ENCODE data around the gene RAD23B.

The RAD23B gene

GRCh38 chr9:107316795-107317661 lies 33.9 kb downstream of the RAD23B start:
- H3K9me3 Mint-ChIP-seq: no peaks in the 10 kb centered on the region
- H3K27ac Mint-ChIP-seq: peak overlapping the region; percentile 4
- H3K36me3 Mint-ChIP-seq (ENCODE audit: low read depth): peaks cover 65% of the 10 kb centered on the region
- no peak overlapping the region for H3K4me3 Mint-ChIP-seq
- no peak for DNase-seq (ENCODE audit: low spot score)
- peaks cover 44% of the 10 kb centered on the region for H3K4me1 Mint-ChIP-seq (ENCODE audit: low read depth)
- H3K27me3 Mint-ChIP-seq (ENCODE audit: low read depth): no peaks in the 10 kb centered on the region

- H3K27me3 Mint-ChIP-seq (ENCODE audit: low read depth): no peaks in the 10 kb centered on the region
- no peak for DNase-seq (ENCODE audit: low spot score)
- H3K9me3 Mint-ChIP-seq: peaks cover 7% of the 10 kb centered on the region
- peaks cover 16% of the 10 kb centered on the region for H3K4me1 Mint-ChIP-seq (ENCODE audit: low read depth)
- no peak overlapping the region for H3K4me3 Mint-ChIP-seq
- no peak overlapping the region for H3K27ac Mint-ChIP-seq
- H3K36me3 Mint-ChIP-seq (ENCODE audit: low read depth): peaks cover 73% of the 10 kb centered on the region
Measured at GRCh38 chr9:107322643-107323042, 39.6 kb downstream of the RAD23B start.

- H3K4me1 Mint-ChIP-seq (ENCODE audit: low read depth): peaks cover 11% of the 10 kb centered on the region
- DNase-seq (ENCODE audit: low spot score): no peak
- peaks cover 75% of the 10 kb centered on the region for H3K36me3 Mint-ChIP-seq (ENCODE audit: low read depth)
- peaks cover 7% of the 10 kb centered on the region for H3K9me3 Mint-ChIP-seq
- no peak overlapping the region for H3K4me3 Mint-ChIP-seq
- no peaks in the 10 kb centered on the region for H3K27me3 Mint-ChIP-seq (ENCODE audit: low read depth)
- no peak overlapping the region for H3K27ac Mint-ChIP-seq
Measured at GRCh38 chr9:107323836-107324585, 40.9 kb downstream of the RAD23B start.

GRCh38 chr9:107325842-107326241 lies 42.8 kb downstream of the RAD23B start:
- no peak overlapping the region for H3K27ac Mint-ChIP-seq
- H3K36me3 Mint-ChIP-seq (ENCODE audit: low read depth): peaks cover 72% of the 10 kb centered on the region
- peaks cover 7% of the 10 kb centered on the region for H3K9me3 Mint-ChIP-seq
- H3K4me1 Mint-ChIP-seq (ENCODE audit: low read depth): peaks cover 11% of the 10 kb centered on the region
- no peak for DNase-seq (ENCODE audit: low spot score)
- H3K4me3 Mint-ChIP-seq: no peak overlapping the region
- no peaks in the 10 kb centered on the region for H3K27me3 Mint-ChIP-seq (ENCODE audit: low read depth)

- Mint-ChIP-seq H3K36me3 (ENCODE audit: low read depth) (peaks cover 76% of the 10 kb centered on the region), H3K4me3 (no peak overlapping the region), H3K4me1 (ENCODE audit: low read depth) (peaks cover 8% of the 10 kb centered on the region), H3K27ac (no peak overlapping the region), H3K9me3 (peaks cover 7% of the 10 kb centered on the region), H3K27me3 (ENCODE audit: low read depth) (no peaks in the 10 kb centered on the region)
- no peak for DNase-seq (ENCODE audit: low spot score)
Measured at GRCh38 chr9:107328510-107328909, 45.4 kb downstream of the RAD23B start.

- no peak overlapping the region for H3K4me3 Mint-ChIP-seq
- H3K36me3 Mint-ChIP-seq (ENCODE audit: low read depth): peaks cover 68% of the 10 kb centered on the region
- H3K27ac Mint-ChIP-seq: no peak overlapping the region
- peaks cover 7% of the 10 kb centered on the region for H3K9me3 Mint-ChIP-seq
- DNase-seq (ENCODE audit: low spot score): no peak
- no peaks in the 10 kb centered on the region for H3K27me3 Mint-ChIP-seq (ENCODE audit: low read depth)
- H3K4me1 Mint-ChIP-seq (ENCODE audit: low read depth): peaks cover 6% of the 10 kb centered on the region
Measured at GRCh38 chr9:107330420-107330819, 47.3 kb downstream of the RAD23B start.

GRCh38 chr9:107332883-107333282 lies 49.8 kb downstream of the RAD23B start:
- Mint-ChIP-seq H3K27ac (no peak overlapping the region), H3K4me1 (ENCODE audit: low read depth) (no peaks in the 10 kb centered on the region), H3K4me3 (no peak overlapping the region), H3K9me3 (no peaks in the 10 kb centered on the region), H3K27me3 (ENCODE audit: low read depth) (no peaks in the 10 kb centered on the region), H3K36me3 (ENCODE audit: low read depth) (peaks cover 48% of the 10 kb centered on the region)
- DNase-seq (ENCODE audit: low spot score): no peak

- Mint-ChIP-seq H3K9me3 (no peaks in the 10 kb centered on the region), H3K27ac (no peak overlapping the region), H3K4me3 (no peak overlapping the region), H3K27me3 (ENCODE audit: low read depth) (no peaks in the 10 kb centered on the region), H3K4me1 (ENCODE audit: low read depth) (no peaks in the 10 kb centered on the region), H3K36me3 (ENCODE audit: low read depth) (peaks cover 43% of the 10 kb centered on the region)
- DNase-seq (ENCODE audit: low spot score): no peak
Measured at GRCh38 chr9:107333363-107333762, 50.3 kb downstream of the RAD23B start.

GRCh38 chr9:107334103-107334776 lies 51.2 kb downstream of the RAD23B start:
- no peaks in the 10 kb centered on the region for H3K9me3 Mint-ChIP-seq
- no peak overlapping the region for H3K27ac Mint-ChIP-seq
- peaks cover 42% of the 10 kb centered on the region for H3K36me3 Mint-ChIP-seq (ENCODE audit: low read depth)
- H3K4me3 Mint-ChIP-seq: no peak overlapping the region
- no peaks in the 10 kb centered on the region for H3K4me1 Mint-ChIP-seq (ENCODE audit: low read depth)
- DNase-seq (ENCODE audit: low spot score): no peak
- H3K27me3 Mint-ChIP-seq (ENCODE audit: low read depth): no peaks in the 10 kb centered on the region

GRCh38 chr9:107335331-107335730 lies 52.3 kb downstream of the RAD23B start:
- Mint-ChIP-seq H3K9me3 (no peaks in the 10 kb centered on the region), H3K4me3 (no peak overlapping the region), H3K36me3 (ENCODE audit: low read depth) (peaks cover 42% of the 10 kb centered on the region), H3K27ac (no peak overlapping the region), H3K27me3 (ENCODE audit: low read depth) (no peaks in the 10 kb centered on the region), H3K4me1 (ENCODE audit: low read depth) (no peaks in the 10 kb centered on the region)
- DNase-seq (ENCODE audit: low spot score): no peak

- no peaks in the 10 kb centered on the region for H3K9me3 Mint-ChIP-seq
- peaks cover 28% of the 10 kb centered on the region for H3K36me3 Mint-ChIP-seq (ENCODE audit: low read depth)
- H3K27me3 Mint-ChIP-seq (ENCODE audit: low read depth): no peaks in the 10 kb centered on the region
- peaks cover 3% of the 10 kb centered on the region for H3K4me1 Mint-ChIP-seq (ENCODE audit: low read depth)
- H3K27ac Mint-ChIP-seq: no peak overlapping the region
- DNase-seq (ENCODE audit: low spot score): no peak
- H3K4me3 Mint-ChIP-seq: no peak overlapping the region
Measured at GRCh38 chr9:107336718-107337360, 53.8 kb downstream of the RAD23B start.

- Mint-ChIP-seq H3K4me1 (ENCODE audit: low read depth) (peaks cover 3% of the 10 kb centered on the region), H3K27ac (no peak overlapping the region), H3K9me3 (no peaks in the 10 kb centered on the region), H3K36me3 (ENCODE audit: low read depth) (peaks cover 20% of the 10 kb centered on the region), H3K27me3 (ENCODE audit: low read depth) (no peaks in the 10 kb centered on the region), H3K4me3 (no peak overlapping the region)
- no peak for DNase-seq (ENCODE audit: low spot score)
Measured at GRCh38 chr9:107337676-107338590, 54.9 kb downstream of the RAD23B start.
